Measurements from ENCODE around the gene SLAMF6.

SLAMF6 gene

GRCh38 chr1:160439718-160440117 lies 83.3 kb downstream of the SLAMF6 start:
- TF ChIP-seq EGR1 (IDR thresholded peaks at IDR 0.05), result no peak
- TF ChIP-seq TAF1 (IDR thresholded peaks at IDR 0.05; ENCODE audit: low read depth), result no peak
- TF ChIP-seq RAD21 (IDR thresholded peaks at IDR 0.05; ENCODE audit: low read depth), result no peak
- TF ChIP-seq TEAD4 (IDR thresholded peaks at IDR 0.05), result no peak
- TF ChIP-seq, protein P1, sequence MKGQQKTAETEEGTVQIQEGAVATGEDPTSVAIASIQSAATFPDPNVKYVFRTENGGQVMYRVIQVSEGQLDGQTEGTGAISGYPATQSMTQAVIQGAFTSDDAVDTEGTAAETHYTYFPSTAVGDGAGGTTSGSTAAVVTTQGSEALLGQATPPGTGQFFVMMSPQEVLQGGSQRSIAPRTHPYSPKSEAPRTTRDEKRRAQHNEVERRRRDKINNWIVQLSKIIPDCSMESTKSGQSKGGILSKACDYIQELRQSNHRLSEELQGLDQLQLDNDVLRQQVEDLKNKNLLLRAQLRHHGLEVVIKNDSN (IDR thresholded peaks at IDR 0.05), result no peak
- TF ChIP-seq, protein P2, sequence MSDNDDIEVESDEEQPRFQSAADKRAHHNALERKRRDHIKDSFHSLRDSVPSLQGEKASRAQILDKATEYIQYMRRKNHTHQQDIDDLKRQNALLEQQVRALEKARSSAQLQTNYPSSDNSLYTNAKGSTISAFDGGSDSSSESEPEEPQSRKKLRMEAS (IDR thresholded peaks at IDR 0.05), result no peak
- no peak for TF ChIP-seq EP300 (IDR thresholded peaks at IDR 0.05; ENCODE audit: borderline replicate concordance)
- TF ChIP-seq, protein P3, sequence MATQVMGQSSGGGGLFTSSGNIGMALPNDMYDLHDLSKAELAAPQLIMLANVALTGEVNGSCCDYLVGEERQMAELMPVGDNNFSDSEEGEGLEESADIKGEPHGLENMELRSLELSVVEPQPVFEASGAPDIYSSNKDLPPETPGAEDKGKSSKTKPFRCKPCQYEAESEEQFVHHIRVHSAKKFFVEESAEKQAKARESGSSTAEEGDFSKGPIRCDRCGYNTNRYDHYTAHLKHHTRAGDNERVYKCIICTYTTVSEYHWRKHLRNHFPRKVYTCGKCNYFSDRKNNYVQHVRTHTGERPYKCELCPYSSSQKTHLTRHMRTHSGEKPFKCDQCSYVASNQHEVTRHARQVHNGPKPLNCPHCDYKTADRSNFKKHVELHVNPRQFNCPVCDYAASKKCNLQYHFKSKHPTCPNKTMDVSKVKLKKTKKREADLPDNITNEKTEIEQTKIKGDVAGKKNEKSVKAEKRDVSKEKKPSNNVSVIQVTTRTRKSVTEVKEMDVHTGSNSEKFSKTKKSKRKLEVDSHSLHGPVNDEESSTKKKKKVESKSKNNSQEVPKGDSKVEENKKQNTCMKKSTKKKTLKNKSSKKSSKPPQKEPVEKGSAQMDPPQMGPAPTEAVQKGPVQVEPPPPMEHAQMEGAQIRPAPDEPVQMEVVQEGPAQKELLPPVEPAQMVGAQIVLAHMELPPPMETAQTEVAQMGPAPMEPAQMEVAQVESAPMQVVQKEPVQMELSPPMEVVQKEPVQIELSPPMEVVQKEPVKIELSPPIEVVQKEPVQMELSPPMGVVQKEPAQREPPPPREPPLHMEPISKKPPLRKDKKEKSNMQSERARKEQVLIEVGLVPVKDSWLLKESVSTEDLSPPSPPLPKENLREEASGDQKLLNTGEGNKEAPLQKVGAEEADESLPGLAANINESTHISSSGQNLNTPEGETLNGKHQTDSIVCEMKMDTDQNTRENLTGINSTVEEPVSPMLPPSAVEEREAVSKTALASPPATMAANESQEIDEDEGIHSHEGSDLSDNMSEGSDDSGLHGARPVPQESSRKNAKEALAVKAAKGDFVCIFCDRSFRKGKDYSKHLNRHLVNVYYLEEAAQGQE (IDR thresholded peaks at IDR 0.05; ENCODE audit: low read depth), result no peak
- TF ChIP-seq CREB1 (IDR thresholded peaks at IDR 0.05; ENCODE audit: low read depth), result no peak
- no peak for TF ChIP-seq YY1 (IDR thresholded peaks at IDR 0.05; ENCODE audit: low read depth)
- no peak for TF ChIP-seq ZBTB7A (IDR thresholded peaks at IDR 0.05; ENCODE audit: low read depth)
- no peak for TF ChIP-seq NFIC (IDR thresholded peaks at IDR 0.05)
- no peak for TF ChIP-seq FOXM1 (IDR thresholded peaks at IDR 0.05; ENCODE audit: borderline replicate concordance, low read depth)
- TF ChIP-seq CEBPB (IDR thresholded peaks at IDR 0.05), result no peak
- TF ChIP-seq TCF12 (IDR thresholded peaks at IDR 0.05; ENCODE audit: low read depth), result no peak

GRCh38 chr1:160438935-160439334 lies 84.1 kb downstream of the SLAMF6 start:
- TF ChIP-seq, protein P1 (IDR thresholded peaks at IDR 0.05), result no peak
- TF ChIP-seq, protein P2 (IDR thresholded peaks at IDR 0.05), result no peak
- no peak for TF ChIP-seq FOXM1 (IDR thresholded peaks at IDR 0.05; ENCODE audit: borderline replicate concordance, low read depth)

- TF ChIP-seq ZBTB7A (IDR thresholded peaks at IDR 0.05; ENCODE audit: low read depth) (no peak), NFIC (IDR thresholded peaks at IDR 0.05) (no peak), CEBPB (IDR thresholded peaks at IDR 0.05) (no peak), CREB1 (IDR thresholded peaks at IDR 0.05; ENCODE audit: low read depth) (no peak), RAD21 (IDR thresholded peaks at IDR 0.05; ENCODE audit: low read depth) (no peak), EGR1 (IDR thresholded peaks at IDR 0.05) (no peak), EP300 (IDR thresholded peaks at IDR 0.05; ENCODE audit: borderline replicate concordance) (no peak)
- TF ChIP-seq, protein P1 (IDR thresholded peaks at IDR 0.05), result no peak
Measured at GRCh38 chr1:160438317-160438918, 84.6 kb downstream of the SLAMF6 start.

GRCh38 chr1:160437432-160438316 lies 85.4 kb downstream of the SLAMF6 start:
- TF ChIP-seq, protein P1 (IDR thresholded peaks at IDR 0.05), result no peak
- no peak for TF ChIP-seq EP300 (IDR thresholded peaks at IDR 0.05; ENCODE audit: borderline replicate concordance)
- TF ChIP-seq CREB1 (IDR thresholded peaks at IDR 0.05; ENCODE audit: low read depth), result no peak
- TF ChIP-seq RAD21 (IDR thresholded peaks at IDR 0.05; ENCODE audit: low read depth), result no peak
- TF ChIP-seq, protein P2 (IDR thresholded peaks at IDR 0.05), result no peak
- TF ChIP-seq TAF1 (IDR thresholded peaks at IDR 0.05; ENCODE audit: low read depth), result no peak
- TF ChIP-seq, protein P3 (IDR thresholded peaks at IDR 0.05; ENCODE audit: low read depth), result no peak
- TF ChIP-seq CEBPB (IDR thresholded peaks at IDR 0.05), result no peak
- no peak for TF ChIP-seq YY1 (IDR thresholded peaks at IDR 0.05; ENCODE audit: low read depth)
- no peak for TF ChIP-seq TEAD4 (IDR thresholded peaks at IDR 0.05)
- no peak for TF ChIP-seq TCF12 (IDR thresholded peaks at IDR 0.05; ENCODE audit: low read depth)
- TF ChIP-seq FOXM1 (IDR thresholded peaks at IDR 0.05; ENCODE audit: borderline replicate concordance, low read depth), result no peak
